Activated B cell treated with CpG ODN at 0.5 μM for 24 hours (primary cell): ENCODE results near the gene MORN1. TPM values are rescaled to one million over a fixed set of nuclear protein-coding genes. Genes with fewer than 3 reads are reported as not detected.
"Not testable (repeated sequence)": the region's sequence is repeated elsewhere in the genome, so short reads cannot be mapped to it uniquely, and the experiment has no call there.

Source experiments
- ATAC-seq: fragments of 200-7000 bp; cut with Tn5 transposase; one replicate; pipeline ENCODE4 v1.10.0; 2021; ENCODE audit warnings: low read depth, mild to moderate bottlenecking, moderate library complexity
- CTCF ChIA-PET: fragments of 350-600 bp; sonication (Branson Sonifier 250); formaldehyde crosslinking; loops from one replicate; lab custom pipeline; 2021; ENCODE audit warnings: antibody characterized with exemption; lab: Charles Lee
- POLR2A ChIA-PET: fragments of 350-600 bp; sonication (Branson Sonifier 250); formaldehyde crosslinking; loops from one replicate; lab custom pipeline; 2021; ENCODE audit warnings: antibody characterized with exemption; lab: Charles Lee
- DNase-seq: peaks from one replicate; pipeline ENCODE4 v3.0.0; 2022
- H3K27ac Mint-ChIP-seq: one replicate; pipeline ENCODE4 v1.8.0; 2020; ENCODE audit warnings: mixed read lengths
- H3K27me3 Mint-ChIP-seq: one replicate; pipeline ENCODE4 v1.8.0; 2021; ENCODE audit warnings: mixed read lengths
- H3K36me3 Mint-ChIP-seq: one replicate; pipeline ENCODE4 v1.8.0; 2021; ENCODE audit warnings: low read depth, mixed read lengths
- H3K4me1 Mint-ChIP-seq: one replicate; pipeline ENCODE4 v1.8.0; 2021; ENCODE audit warnings: mixed read lengths
- H3K4me3 Mint-ChIP-seq: one replicate; pipeline ENCODE4 v1.8.0; 2020; ENCODE audit warnings: mild to moderate bottlenecking, mixed read lengths
- H3K9me3 Mint-ChIP-seq: one replicate; pipeline ENCODE4 v1.8.0; 2020; ENCODE audit warnings: mixed read lengths
- intact Hi-C: fragments of 100-400 bp; cut with micrococcal nuclease; formaldehyde crosslinking; loops from one replicate; pipeline ENCODE4 v1.15.1; 2024
- total RNA-seq: library from RNA; stranded (reverse); gene quantifications from 2 replicates; pipeline ENCODE4 v1.2.3, GENCODE V29; 2022
- TF ChIP-seq, protein P1 (sequence below): fragments of 200-600 bp; IDR thresholded peaks from one replicate; pipeline ENCODE4 v1.8.0; 2022; ENCODE audit warnings: antibody characterized with exemption, mild to moderate bottlenecking

Gene MORN1
- total RNA-seq, 1 donor from 2014 or later, result 17.8 TPM

GRCh38 chr1:2334883-2335534 lies 56.3 kb downstream of the MORN1 start:
- Mint-ChIP-seq H3K27ac (no peak overlapping the region), H3K4me1 (no peaks in the 10 kb centered on the region), H3K27me3 (no peaks in the 10 kb centered on the region), H3K4me3 (no peak overlapping the region), H3K9me3 (no peaks in the 10 kb centered on the region), H3K36me3 (no peaks in the 10 kb centered on the region)
- ATAC-seq (no peak), DNase-seq (no peak)
- CTCF ChIA-PET, result no interaction called here
- POLR2A ChIA-PET, result no interaction called here
- TF ChIP-seq, protein P1, sequence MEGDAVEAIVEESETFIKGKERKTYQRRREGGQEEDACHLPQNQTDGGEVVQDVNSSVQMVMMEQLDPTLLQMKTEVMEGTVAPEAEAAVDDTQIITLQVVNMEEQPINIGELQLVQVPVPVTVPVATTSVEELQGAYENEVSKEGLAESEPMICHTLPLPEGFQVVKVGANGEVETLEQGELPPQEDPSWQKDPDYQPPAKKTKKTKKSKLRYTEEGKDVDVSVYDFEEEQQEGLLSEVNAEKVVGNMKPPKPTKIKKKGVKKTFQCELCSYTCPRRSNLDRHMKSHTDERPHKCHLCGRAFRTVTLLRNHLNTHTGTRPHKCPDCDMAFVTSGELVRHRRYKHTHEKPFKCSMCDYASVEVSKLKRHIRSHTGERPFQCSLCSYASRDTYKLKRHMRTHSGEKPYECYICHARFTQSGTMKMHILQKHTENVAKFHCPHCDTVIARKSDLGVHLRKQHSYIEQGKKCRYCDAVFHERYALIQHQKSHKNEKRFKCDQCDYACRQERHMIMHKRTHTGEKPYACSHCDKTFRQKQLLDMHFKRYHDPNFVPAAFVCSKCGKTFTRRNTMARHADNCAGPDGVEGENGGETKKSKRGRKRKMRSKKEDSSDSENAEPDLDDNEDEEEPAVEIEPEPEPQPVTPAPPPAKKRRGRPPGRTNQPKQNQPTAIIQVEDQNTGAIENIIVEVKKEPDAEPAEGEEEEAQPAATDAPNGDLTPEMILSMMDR, result no peak
- intact Hi-C loops, result no loop called here

DNA sequence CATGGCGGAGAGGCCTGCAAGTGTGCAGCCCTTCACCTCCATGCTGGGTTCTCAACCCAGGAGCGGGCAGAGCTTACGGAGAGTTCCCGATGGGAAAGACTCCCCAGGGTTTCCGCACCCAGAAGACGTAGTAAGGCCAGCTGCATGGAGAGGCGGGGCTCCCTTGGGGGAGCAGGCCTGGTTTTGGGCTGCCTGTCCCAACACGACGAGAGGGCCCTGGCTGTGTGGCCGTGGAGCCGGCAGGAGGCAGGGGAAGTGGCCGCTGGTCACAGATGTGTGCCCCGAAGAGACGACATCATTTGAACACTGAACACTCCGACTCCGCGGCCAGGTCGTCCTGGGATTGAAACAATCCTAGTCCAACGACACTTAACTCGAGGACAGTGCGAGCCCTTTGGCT lies 57.0 kb downstream of the MORN1 start:
- intact Hi-C loops, result no loop called here
- H3K9me3 Mint-ChIP-seq, result no peaks in the 10 kb centered on the region
- H3K4me1 Mint-ChIP-seq, result no peaks in the 10 kb centered on the region
- no peaks in the 10 kb centered on the region for H3K27me3 Mint-ChIP-seq
- H3K36me3 Mint-ChIP-seq, result no peaks in the 10 kb centered on the region
- no peak for DNase-seq
- POLR2A ChIA-PET, result no interaction called here
- TF ChIP-seq, protein P1, result no peak
- H3K27ac Mint-ChIP-seq, result no peak overlapping the region
- ATAC-seq, result no peak
- CTCF ChIA-PET, result no interaction called here
- no peak overlapping the region for H3K4me3 Mint-ChIP-seq

- CTCF ChIA-PET, H3K4me3 Mint-ChIP-seq, POLR2A ChIA-PET: not testable (repeated sequence)
Measured at GRCh38 chr1:2331580-2331979, 59.8 kb downstream of the MORN1 start.

DNA sequence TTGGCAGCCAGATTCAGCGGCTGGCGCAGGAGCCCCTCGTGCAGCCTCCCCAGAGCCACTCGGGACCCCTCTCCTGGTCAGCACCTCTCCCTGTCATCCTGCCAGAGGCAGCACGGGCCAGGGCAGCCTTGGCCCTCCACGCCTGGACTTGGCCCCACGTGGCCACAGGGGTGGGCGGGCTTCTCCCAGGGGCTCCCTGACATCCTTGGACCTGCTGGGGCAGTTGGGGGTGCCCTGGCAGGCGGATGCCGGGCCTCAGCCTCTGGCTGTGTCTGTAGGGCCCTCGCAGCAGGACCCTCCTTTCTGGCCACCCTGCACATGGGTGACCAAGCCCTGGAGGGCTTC lies 60.2 kb downstream of the MORN1 start:
- no peak for DNase-seq
- no peak for ATAC-seq
- intact Hi-C loops, result no loop called here
- no peaks in the 10 kb centered on the region for H3K36me3 Mint-ChIP-seq
- ChIA-PET POLR2A (no interaction called here), CTCF (no interaction called here)
- H3K27ac Mint-ChIP-seq, result no peak overlapping the region
- H3K9me3 Mint-ChIP-seq, result no peaks in the 10 kb centered on the region
- no peak overlapping the region for H3K4me3 Mint-ChIP-seq
- TF ChIP-seq, protein P1, result no peak
- H3K4me1 Mint-ChIP-seq, result no peaks in the 10 kb centered on the region
- no peaks in the 10 kb centered on the region for H3K27me3 Mint-ChIP-seq

More at GRCh38 chr1:2331580-2331979, 59.8 kb downstream of the MORN1 start:
- intact Hi-C loops, H3K9me3 Mint-ChIP-seq, H3K36me3 Mint-ChIP-seq, DNase-seq, H3K27ac Mint-ChIP-seq, H3K27me3 Mint-ChIP-seq, ATAC-seq, H3K4me1 Mint-ChIP-seq: not testable (repeated sequence)

DNA sequence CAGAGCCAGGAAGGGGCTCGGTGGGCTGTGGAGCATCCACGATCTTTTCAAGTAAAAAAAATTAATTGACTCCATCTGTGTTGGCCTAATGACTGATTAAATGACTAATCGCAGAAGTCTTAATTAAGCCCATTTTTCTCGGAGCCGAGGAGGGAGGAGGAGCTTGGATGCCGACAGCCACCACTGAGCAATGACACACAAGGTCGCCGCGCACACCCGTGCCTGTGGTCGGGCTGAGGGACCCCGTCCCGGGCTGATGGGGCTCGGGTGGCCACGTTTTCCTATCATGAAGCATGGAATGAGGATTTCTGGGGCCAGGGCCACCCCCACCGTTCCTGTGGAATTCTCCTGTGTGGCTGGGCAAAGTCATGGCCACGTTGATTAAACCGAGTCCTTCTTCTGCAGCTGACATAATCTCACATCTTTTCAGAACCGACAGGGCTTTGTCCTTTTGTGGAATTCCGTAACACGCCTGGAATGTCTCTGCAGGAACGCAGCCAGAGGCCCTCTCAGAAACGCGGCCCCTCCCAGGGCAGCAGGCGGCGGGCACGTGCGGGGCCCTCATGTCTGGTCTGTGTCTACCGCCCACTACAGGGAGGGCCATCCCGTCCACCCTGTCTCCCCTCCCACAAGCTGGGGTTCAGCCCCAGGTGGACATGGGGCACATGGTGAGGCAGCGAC lies 60.7 kb downstream of the MORN1 start:
- TF ChIP-seq, protein P1, result no peak
- Mint-ChIP-seq H3K4me1 (no peaks in the 10 kb centered on the region), H3K27ac (no peak overlapping the region), H3K27me3 (no peaks in the 10 kb centered on the region), H3K9me3 (no peaks in the 10 kb centered on the region), H3K4me3 (no peak overlapping the region), H3K36me3 (no peaks in the 10 kb centered on the region)
- intact Hi-C loops, result no loop called here
- CTCF ChIA-PET, result no interaction called here
- POLR2A ChIA-PET, result no interaction called here
- DNase-seq (no peak), ATAC-seq (no peak)
